Testis (tissue), 3 donors: ENCODE measurements around the gene HRAS. TPM values are rescaled to one million over a fixed set of nuclear protein-coding genes. Genes with fewer than 3 reads are reported as not detected.

Experiments
- DNase-seq: peaks from one replicate; pipeline ENCODE4 v3.0.0-alpha.2; 2019
- H3K27ac ChIP-seq, 2 donors: fragments of 200-600 bp; sonication (generic); one replicate each; pipeline ENCODE4 v1.5.1; 2019
- H3K27me3 ChIP-seq: fragments of 200-600 bp; sonication (generic); one replicate; pipeline ENCODE4 v1.5.1; 2019
- H3K36me3 ChIP-seq: fragments of 200-600 bp; sonication (generic); one replicate; pipeline ENCODE4 v1.5.1; 2017; ENCODE audit warnings: low read depth; ENCODE audit errors: missing control alignments
- H3K4me1 ChIP-seq: fragments of 200-600 bp; sonication (generic); one replicate; pipeline ENCODE4 v1.5.1; 2019
- H3K4me3 ChIP-seq, 2 donors: fragments of 200-600 bp; sonication (generic); one replicate each; pipeline ENCODE4 v1.5.1; 2017 to 2019
- H3K9me3 ChIP-seq: fragments of 200-600 bp; sonication (generic); one replicate; pipeline ENCODE4 v1.5.1; 2017
- CTCF ChIP-seq, 3 experiments: fragments of 450-650 bp in 2 of 3; fragments of 200-600 bp in 1 of 3; sonication (generic) in 1 of 3; IDR thresholded peaks; one replicate each; pipeline ENCODE4 v1.5.1; 2016 to 2019; ENCODE audit warnings: antibody characterized with exemption in 3 of 3, mild to moderate bottlenecking in 2 of 3, moderate library complexity in 1 of 3
- POLR2A ChIP-seq: fragments of 450-650 bp; IDR thresholded peaks from one replicate; pipeline ENCODE4 v1.6.1; 2017; ENCODE audit warnings: antibody characterized with exemption, mild to moderate bottlenecking, moderate library complexity
- WGBS, 2 donors: methylation state at CpG; one replicate each; pipeline ENCODE4 v1.1.5; 2018; 5-methylcytosine and 5-hydroxymethylcytosine counted together
- intact Hi-C: fragments of 100-400 bp; cut with DNase I; formaldehyde crosslinking; loops from one replicate; pipeline ENCODE4 v1.15.1; 2023; ENCODE audit warnings: low total_unique reads
- polyA plus RNA-seq: library from polyadenylated mRNA; stranded (reverse); fragments of 350-450 nt; fragmentation: Illumina TruSeq; extraction: RNeasy Lipid Tissue Mini Kit (QIAGEN cat#74804); gene quantifications from one replicate; pipeline ENCODE4 v1.2.3, GENCODE V29; 2014; ENCODE audit warnings: low read depth, low replicate concordance; ENCODE audit not compliant: insufficient read depth
- total RNA-seq, 2 donors: library from RNA; depleted of rRNA; stranded (reverse); fragments of >200 nt; gene quantifications; one replicate each; pipeline ENCODE4 v1.2.3, GENCODE V29; 2016

The HRAS gene
- total and polyA plus RNA-seq, 3 donors from 2014 or later: 31.4 to 49.7 (median 35.1) TPM

GRCh38 chr11:531919-532526 is 3.4 kb downstream of the HRAS start:
- H3K4me1 ChIP-seq: peaks cover 18% of the 10 kb centered on the region
- H3K27ac ChIP-seq: no peak overlapping the region
- intact Hi-C loops: no loop called here
- 88 to 90% methylated on average over 16 to 18 of the region's 18 CpGs for WGBS, 2 donors
- no peaks in the 10 kb centered on the region for H3K36me3 ChIP-seq
- TF ChIP-seq CTCF (IDR thresholded peaks at IDR 0.05): no peak
- no peak for TF ChIP-seq POLR2A
- no peaks in the 10 kb centered on the region for H3K27me3 ChIP-seq
- H3K9me3 ChIP-seq: no peaks in the 10 kb centered on the region
- no peak overlapping the region for H3K4me3 ChIP-seq
- no peak for DNase-seq

- H3K36me3 ChIP-seq: no peaks in the 10 kb centered on the region
- H3K4me3 ChIP-seq: no peak overlapping the region
- no peak for DNase-seq
- H3K9me3 ChIP-seq: no peaks in the 10 kb centered on the region
- no peaks in the 10 kb centered on the region for H3K27me3 ChIP-seq
- H3K27ac ChIP-seq: no peak overlapping the region
- intact Hi-C loops: no loop called here
- 85 to 91% methylated on average over 18 to 28 of the region's 28 CpGs for WGBS, 2 donors
- peaks cover 12% of the 10 kb centered on the region for H3K4me1 ChIP-seq
- TF ChIP-seq CTCF (IDR thresholded peaks at IDR 0.05) (no peak), POLR2A (no peak)
Observed at GRCh38 chr11:530960-531831, 4.2 kb downstream of the HRAS start.

DNA sequence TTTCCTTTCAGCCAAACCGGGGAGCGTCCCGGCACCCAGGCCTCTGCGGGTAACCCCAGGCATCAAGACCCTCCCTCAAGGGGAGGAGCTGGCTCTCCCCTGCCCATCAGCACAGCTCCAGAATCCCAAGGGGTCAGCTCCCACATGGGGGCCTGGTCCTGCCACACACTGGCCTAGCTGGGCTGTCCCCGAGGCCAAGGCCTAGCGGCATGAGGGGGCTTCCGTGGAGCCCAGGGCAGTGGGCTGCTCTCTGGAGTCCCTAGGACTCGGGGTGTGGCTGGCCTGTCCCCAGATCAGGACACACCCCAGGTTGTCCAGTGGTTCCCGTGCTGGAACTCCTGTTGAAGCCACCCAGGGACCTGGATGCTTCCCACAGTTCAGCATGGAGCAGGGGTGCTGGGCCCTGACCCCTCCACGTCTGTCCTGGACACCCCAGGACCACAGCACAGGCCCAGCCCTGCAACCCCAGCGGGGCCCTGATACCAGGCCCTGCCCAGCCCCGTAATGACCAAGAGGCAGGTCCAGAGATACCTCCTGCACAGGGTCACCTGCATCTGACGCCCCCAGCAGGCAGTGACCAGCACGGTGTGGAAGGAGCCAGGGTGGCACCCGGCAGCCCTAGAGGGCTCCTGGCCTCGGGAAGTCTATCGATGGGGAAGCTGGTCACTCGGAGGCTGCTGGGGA is 5.5 kb downstream of the HRAS start:
- Histone ChIP-seq H3K9me3 (no peaks in the 10 kb centered on the region), H3K27ac (no peak overlapping the region), H3K4me3 (no peak overlapping the region), H3K27me3 (no peaks in the 10 kb centered on the region), H3K36me3 (no peaks in the 10 kb centered on the region), H3K4me1 (peaks cover 9% of the 10 kb centered on the region)
- intact Hi-C loops: no loop called here
- no peak for DNase-seq
- TF ChIP-seq CTCF (IDR thresholded peaks at IDR 0.05) (no peak), POLR2A (no peak)
- 87 to 90% methylated on average over 5 to 18 of the region's 18 CpGs for WGBS, 2 donors

DNA sequence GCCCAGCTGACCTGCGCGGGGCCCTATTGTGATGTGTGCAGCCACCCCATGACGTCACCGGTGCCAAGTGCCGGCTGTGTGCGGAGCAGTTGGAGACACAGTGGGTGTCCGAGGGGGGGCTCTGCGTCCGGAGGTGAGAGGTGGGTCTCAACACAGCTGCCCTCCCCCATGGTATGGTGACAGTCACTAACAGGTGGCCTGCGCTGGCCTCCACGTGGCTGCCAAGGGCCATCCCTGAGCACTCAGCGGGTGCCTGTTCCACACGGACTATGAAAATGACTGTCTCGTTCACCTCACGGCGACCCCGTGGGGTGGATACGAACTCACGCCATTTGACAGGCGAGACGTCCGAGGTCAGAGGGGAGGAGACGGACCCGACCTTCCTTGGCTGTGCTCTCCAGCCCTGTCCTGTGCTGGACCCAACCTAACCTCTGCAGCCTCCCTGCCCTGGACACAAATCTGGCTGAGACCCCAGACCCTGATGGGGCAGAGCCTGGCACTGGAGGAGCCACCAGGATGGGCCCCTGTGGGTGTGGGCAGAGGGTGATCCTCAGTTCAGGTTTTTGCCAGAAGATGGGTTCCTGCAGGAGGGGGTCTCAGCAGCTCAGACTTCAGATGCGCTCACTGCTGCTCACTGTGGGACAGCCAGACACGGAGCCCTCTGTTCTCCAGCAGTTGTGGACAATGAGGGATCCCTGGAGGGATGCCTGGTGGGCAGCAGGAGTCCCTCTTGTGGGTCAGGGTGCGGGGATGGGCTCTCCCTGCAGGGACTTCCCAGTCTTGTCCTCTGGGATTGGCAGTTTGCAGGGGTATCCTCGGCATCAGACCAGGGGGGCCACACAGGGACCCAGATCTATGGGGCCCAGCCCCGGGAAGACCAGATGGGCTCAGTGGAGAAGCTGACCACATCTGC is 6.3 kb downstream of the HRAS start:
- intact Hi-C loops: no loop called here
- Histone ChIP-seq H3K27me3 (no peaks in the 10 kb centered on the region), H3K9me3 (no peaks in the 10 kb centered on the region), H3K4me1 (peaks cover 4% of the 10 kb centered on the region), H3K27ac (no peak overlapping the region), H3K36me3 (no peaks in the 10 kb centered on the region), H3K4me3 (no peak overlapping the region)
- no peak for DNase-seq
- TF ChIP-seq CTCF (IDR thresholded peaks at IDR 0.05): no peak
- TF ChIP-seq POLR2A: no peak
- WGBS, 2 donors: 71 to 83% methylated on average over 17 to 29 of the region's 29 CpGs
